Motor neuron (in vitro differentiated cells): ENCODE measurements around the gene ZNF333. TPM values are rescaled to one million over a fixed set of nuclear protein-coding genes. Genes with fewer than 3 reads are reported as not detected.
"Not testable (repeated sequence)": the region's sequence is repeated elsewhere in the genome, so short reads cannot be mapped to it uniquely, and the experiment has no call there.

Experiments used
- ATAC-seq, 8 experiments: fragments of 200-7000 bp; cut with Tn5 transposase; replicated peaks in 6 of 8; 2 replicates each; pipeline ENCODE4 v1.8.0; 2021; ENCODE audit warnings: mild to moderate bottlenecking in 8 of 8, moderate library complexity in 8 of 8
- H3K27ac ChIP-seq, 2 donors: fragments of 250-450 bp; sonication (Bioruptor Pico); 2 replicates each; pipeline ENCODE4 v1.9.0; 2021; ENCODE audit warnings: antibody characterized with exemption in 2 of 2, mild to moderate bottlenecking in 2 of 2, moderate library complexity in 1 of 2
- H3K4me1 ChIP-seq, 2 donors: fragments of 250-450 bp; sonication (Bioruptor Pico); replicated peaks in 1 of 2; 2 replicates each; pipeline ENCODE4 v1.6.1; 2021; ENCODE audit warnings: antibody characterized with exemption in 2 of 2, mild to moderate bottlenecking in 2 of 2, moderate library complexity in 1 of 2
- H3K4me3 ChIP-seq, 5 donors: fragments of 250-450 bp; sonication (Bioruptor Pico); 2 replicates each; pipeline ENCODE4 v1.9.0; 2021; ENCODE audit warnings: antibody characterized with exemption in 5 of 5, mild to moderate bottlenecking in 5 of 5, moderate library complexity in 4 of 5
- WGBS, 10 experiments: fragments of 450-650 bp; shearing (Covaris generic); methylation state at CpG; one replicate each; pipeline ENCODE4 v1.0.0; 2022; 5-methylcytosine and 5-hydroxymethylcytosine counted together
- in situ Hi-C, 9 experiments: fragments of 400-800 bp; cut with MboI; loops; one replicate each; pipeline ENCODE4 v1.15.0; 2021; ENCODE audit warnings: low sequenced_read_pairs in 9 of 9, low pct_unique_long_range_greater_than_20kb in 2 of 9; ENCODE audit not compliant: unreplicated experiment in 9 of 9
- total RNA-seq, 8 experiments: library from RNA; unstranded; fragments of 300-600 nt; gene quantifications; 2 replicates each; pipeline versions ENCODE4 v1.2.3 to v1.2.4, GENCODE V29; 2022

Gene ZNF333
- total RNA-seq, 8 experiments from 2014 or later: 9.5 to 27.8 (median 19.8) TPM

DNA sequence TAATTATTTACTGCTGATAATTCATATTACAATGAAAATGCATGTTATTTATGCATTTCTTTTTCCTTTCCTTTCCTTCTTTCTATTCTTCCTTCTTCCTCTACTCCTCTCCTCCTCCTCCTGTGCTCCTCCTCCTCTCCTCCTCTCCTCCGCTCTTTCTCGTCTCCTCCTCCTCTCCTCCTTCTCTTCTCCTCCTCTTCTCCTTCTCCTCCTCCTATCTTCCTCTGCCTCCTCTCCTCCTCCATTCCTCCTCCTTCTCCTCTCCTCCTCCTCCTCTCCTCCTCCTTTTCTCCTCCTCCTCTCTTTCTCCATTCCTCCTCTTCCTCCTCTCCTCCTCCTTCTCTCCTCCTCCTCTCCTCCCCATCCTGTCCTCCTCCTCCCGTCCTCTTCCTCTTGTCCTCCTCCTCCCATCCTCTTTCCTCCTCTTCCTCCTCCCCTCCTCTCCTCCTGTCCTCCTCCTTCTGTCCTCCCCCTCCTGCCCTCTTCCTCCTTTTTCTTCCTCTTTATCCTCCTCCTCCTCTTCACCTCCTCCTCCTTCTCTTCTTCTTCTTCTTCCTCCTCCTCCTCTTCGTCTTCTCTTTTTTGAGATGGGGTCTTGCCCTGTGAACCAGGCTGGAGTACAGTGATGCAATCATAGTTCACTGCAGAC lies 73.8 kb downstream of the ZNF333 start:
- Histone ChIP-seq H3K27ac (no peak overlapping the region), H3K4me1 (no peaks in the 10 kb centered on the region), H3K4me3 (no peak overlapping the region)
- in situ Hi-C loops: no loop called here
- 22 to 100% (median 45%) methylated on average over 1 to 3 of the region's 4 CpGs; no CpG with 5 or more reads in 6 of the 10 experiments for WGBS, 10 experiments
- ATAC-seq: no peak

DNA sequence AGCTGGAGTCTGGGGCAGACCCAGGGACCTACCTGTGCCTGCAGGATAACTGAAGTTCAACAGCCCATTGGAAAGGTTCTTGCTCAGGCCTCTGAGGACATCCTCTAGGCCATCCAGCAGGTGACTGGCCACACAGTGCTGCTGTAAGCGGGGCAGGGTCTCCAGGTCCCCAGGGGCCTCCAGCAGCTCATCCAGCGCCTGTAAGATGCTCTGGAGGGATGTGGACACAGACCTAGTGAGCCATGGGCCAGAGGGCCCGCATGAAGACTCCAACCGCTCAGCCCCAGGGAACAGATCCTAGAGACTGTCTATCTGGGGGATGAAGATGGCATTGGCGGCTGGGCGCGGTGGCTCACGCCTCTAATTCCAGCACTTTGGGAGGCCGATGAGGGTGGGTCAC lies 74.6 kb downstream of the ZNF333 start:
- H3K4me1 ChIP-seq: no peaks in the 10 kb centered on the region
- no peak for ATAC-seq
- in situ Hi-C loops: no loop called here
- H3K27ac ChIP-seq: no peak overlapping the region
- no peak overlapping the region for H3K4me3 ChIP-seq
- 20 to 80% (median 58%) methylated on average over 1 to 2 of the region's 9 CpGs; no CpG with 5 or more reads in 6 of the 10 experiments for WGBS, 10 experiments

DNA sequence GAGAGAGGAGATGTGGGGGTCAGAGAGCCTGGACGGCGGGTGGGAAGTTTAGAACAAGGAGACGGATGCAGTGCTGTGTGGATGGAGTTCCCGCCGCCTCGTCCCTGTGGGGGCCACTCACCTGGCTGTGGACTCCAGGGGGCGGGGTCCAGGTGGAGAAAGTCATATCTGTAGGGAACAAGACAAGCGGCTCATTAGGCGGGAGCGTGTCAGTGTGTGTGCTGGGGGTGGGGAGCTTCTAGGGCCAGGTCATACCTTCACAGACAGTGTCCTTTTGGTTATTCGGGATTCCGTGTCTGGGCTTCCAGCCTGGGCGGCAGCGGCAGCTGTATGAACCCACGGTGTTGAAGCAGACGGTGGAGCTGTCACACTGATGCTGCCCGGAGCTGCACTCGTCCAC lies 75.6 kb downstream of the ZNF333 start:
- ATAC-seq, in situ Hi-C loops, H3K4me1 ChIP-seq, H3K4me3 ChIP-seq, H3K27ac ChIP-seq: not testable (repeated sequence)
- no CpG with 5 or more reads among the region's 18 CpGs for WGBS, 10 experiments

DNA sequence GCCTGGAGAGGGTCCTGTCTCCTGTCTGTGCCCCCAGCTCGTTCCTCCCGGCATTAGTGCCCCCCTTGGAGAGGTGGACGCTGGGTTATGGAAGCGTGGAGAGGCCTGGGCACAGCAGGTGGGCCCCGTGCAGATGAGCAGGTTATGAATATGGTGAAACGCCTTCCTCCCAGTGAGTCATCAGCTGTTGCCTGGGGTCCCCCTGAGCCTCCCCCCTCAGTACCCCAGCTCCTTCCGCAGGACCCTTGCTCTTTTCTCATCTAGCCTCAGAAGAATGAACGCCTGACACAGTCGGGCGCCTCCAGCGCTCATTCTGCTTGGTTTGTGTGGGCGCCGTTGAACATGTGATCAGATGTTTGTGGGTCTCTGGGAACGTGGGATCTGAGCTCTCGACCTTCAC lies 76.0 kb downstream of the ZNF333 start:
- H3K4me3 ChIP-seq, H3K27ac ChIP-seq, H3K4me1 ChIP-seq, ATAC-seq, in situ Hi-C loops: not testable (repeated sequence)
- no CpG with 5 or more reads among the region's 15 CpGs for WGBS, 10 experiments

DNA sequence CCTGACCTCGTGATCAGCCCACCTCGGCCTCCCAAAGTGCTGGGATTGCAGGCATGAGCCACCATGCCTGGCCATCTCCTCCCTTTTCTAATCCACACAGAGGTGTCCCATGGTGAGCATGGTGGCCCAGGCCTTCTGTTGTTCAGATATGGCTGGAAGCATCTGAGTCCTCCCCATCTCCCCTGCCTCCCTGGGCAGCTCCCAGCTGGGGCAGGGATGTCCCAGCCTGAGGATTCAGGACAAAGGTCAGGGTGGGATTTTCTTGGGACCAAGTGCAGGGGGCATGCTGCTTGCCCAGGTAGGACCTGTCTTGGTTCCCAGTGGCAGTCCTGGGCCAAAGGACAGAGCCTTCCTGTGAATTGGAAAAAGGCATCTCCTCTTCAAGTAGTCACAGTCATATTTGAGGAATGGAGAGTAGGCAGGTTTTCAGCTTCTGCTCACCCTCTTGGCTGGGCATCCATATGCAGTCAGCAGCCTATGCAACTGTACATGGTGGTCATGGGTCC lies 77.7 kb downstream of the ZNF333 start:
- WGBS, 10 experiments: 0 to 53% (median 20%) methylated on average over 2 of the region's 2 CpGs; no CpG with 5 or more reads in 7 of the 10 experiments
- Histone ChIP-seq H3K4me1 (no peaks in the 10 kb centered on the region), H3K27ac (no peak overlapping the region), H3K4me3 (no peak overlapping the region)
- in situ Hi-C loops: no loop called here
- ATAC-seq: no peak

DNA sequence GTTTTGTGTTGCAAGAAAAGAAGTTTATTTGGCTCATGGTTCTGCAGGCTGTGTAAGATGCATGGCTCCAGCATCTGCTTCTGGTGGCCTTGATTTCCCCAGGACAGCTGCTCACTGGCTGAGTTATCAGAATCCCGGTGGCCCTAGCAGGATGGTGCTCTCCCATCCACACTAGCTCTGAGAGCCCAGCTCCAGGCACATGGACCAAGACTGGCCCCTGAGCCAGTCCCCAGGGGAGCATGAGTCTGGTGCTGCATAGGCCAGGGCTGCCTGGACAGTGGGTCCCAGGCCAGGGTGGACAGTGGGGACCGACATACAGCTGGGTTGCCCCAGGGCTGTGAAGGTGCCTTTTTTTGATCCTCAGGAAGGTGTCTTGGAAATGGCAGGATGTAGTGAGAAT lies 78.2 kb downstream of the ZNF333 start:
- WGBS, 10 experiments: 0% methylated on average over 1 of the region's 2 CpGs; no CpG with 5 or more reads in 9 of the 10 experiments
- Histone ChIP-seq H3K4me1 (no peaks in the 10 kb centered on the region), H3K4me3 (no peak overlapping the region), H3K27ac (no peak overlapping the region)
- in situ Hi-C loops: no loop called here
- ATAC-seq: no peak

DNA sequence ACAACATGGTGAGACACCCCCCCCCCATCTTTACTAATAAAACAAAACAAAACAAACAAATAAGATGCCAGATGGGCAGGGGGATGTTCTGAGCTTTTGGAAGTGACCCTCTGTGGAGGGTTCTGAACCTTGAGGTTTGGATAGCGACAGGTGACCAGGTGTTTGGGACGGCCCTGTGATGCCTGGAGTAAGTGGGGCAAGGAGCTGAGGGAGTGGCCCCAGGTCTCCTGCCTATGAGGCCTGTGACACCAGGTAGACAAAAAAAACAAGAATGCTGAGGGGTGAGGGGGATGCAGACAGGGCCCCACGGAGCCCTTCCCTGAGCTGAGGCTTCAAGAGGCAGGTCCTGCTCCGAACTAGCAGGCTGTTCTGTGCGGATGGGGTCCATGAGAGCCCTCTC lies 79.4 kb downstream of the ZNF333 start:
- Histone ChIP-seq H3K27ac (no peak overlapping the region), H3K4me3 (no peak overlapping the region), H3K4me1 (no peaks in the 10 kb centered on the region)
- no peak for ATAC-seq
- in situ Hi-C loops: no loop called here
- WGBS, 10 experiments: 40 to 83% (median 65%) methylated on average over 2 to 5 of the region's 5 CpGs; no CpG with 5 or more reads in 4 of the 10 experiments

DNA sequence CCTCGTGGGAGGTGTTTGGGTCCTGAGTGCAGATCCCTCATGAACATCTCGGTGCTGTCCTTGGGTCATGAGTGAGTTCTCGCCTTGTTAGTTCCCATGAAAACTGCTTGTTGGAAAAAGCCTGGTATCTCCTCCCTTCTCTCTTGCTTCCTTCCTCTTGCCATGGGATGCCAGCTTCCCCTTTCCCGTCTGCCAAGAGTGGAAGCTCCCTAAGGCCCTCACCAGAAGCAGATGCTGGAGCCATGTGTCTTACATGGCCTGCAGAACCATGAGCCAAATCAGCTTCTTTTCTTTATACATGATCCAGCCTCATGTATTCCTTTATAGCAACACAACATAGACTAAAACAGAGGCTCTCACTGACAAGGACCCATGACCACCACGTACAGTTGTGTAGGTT lies 80.3 kb downstream of the ZNF333 start:
- H3K4me1 ChIP-seq: no peaks in the 10 kb centered on the region
- in situ Hi-C loops: no loop called here
- H3K27ac ChIP-seq: no peak overlapping the region
- ATAC-seq: no peak
- no peak overlapping the region for H3K4me3 ChIP-seq
- WGBS, 10 experiments: 43 to 89% (median 73%) methylated on average over 1 to 4 of the region's 5 CpGs; no CpG with 5 or more reads in 1 of the 10 experiments

DNA sequence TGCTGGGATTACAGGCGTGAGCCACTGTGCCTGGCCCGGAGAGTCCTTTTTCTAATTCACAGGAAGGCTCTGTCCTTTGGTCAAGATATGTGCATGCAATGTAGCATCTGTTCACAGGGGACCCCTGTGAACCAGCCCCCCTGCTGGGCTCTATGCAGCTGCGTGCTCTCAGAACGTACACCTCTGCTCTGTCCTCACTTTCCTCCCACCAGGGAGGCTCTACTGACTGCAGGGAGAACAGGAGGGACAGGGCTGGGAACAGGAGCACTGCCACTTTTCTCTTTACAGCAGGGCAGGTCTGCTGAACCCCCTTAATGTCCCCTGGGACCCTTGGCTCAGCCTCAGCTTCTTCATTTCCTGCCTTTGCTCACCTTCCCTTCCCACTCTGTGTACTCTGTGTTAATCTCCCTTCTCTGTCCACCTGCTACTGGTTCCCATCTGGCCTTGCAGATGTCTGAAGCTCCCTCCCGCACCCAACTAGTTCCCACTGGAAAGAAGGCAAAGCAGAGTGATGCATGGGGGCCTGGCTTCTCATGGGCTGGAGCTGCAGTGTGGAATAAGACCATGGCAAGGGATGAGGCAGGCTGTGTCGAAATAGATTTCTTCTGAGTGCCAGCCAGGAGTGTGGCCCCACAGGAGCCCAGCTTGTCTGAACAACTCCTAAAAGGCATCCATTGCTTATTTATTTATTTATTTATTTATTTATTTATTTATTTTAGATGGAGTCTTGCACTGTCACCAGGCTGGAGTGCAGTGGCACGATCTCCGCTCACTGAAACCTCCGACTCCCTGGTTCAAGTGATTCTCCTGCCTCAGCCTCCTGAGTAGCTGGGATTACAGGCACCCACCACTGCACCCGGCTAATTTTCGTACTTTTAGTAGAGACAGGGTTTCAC lies 81.3 kb downstream of the ZNF333 start:
- 38 to 100% (median 62%) methylated on average over 1 to 10 of the region's 11 CpGs; no CpG with 5 or more reads in 2 of the 10 experiments for WGBS, 10 experiments
- H3K4me3 ChIP-seq: no peak overlapping the region
- H3K4me1 ChIP-seq: no peaks in the 10 kb centered on the region
- peak in 1 of 8 experiments; percentile 44 for ATAC-seq
- in situ Hi-C loops: no loop called here
- no peak overlapping the region for H3K27ac ChIP-seq

DNA sequence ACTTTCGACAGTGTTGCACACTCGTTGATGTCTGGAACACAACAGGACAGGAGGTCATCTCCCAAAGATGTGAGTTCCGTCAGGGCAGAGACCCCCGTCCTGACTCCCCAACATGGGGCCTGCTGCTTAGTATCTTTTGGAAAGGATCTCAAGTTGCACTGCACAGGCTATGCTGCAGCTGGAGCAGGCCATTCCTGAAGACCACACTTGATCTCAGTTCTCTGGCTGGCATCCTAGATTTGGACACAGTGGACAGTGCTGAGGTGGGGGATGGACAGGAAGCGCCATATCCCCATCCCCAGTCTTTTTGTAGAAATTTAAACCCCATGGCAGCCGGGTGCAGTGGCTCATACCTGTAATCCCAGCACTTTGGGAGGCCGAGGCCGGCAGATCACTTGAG lies 82.6 kb downstream of the ZNF333 start:
- ATAC-seq: no peak
- H3K27ac ChIP-seq: no peak overlapping the region
- in situ Hi-C loops: no loop called here
- 0 to 87% (median 60%) methylated on average over 1 to 3 of the region's 8 CpGs; no CpG with 5 or more reads in 5 of the 10 experiments for WGBS, 10 experiments
- H3K4me3 ChIP-seq: no peak overlapping the region
- H3K4me1 ChIP-seq: no peaks in the 10 kb centered on the region

DNA sequence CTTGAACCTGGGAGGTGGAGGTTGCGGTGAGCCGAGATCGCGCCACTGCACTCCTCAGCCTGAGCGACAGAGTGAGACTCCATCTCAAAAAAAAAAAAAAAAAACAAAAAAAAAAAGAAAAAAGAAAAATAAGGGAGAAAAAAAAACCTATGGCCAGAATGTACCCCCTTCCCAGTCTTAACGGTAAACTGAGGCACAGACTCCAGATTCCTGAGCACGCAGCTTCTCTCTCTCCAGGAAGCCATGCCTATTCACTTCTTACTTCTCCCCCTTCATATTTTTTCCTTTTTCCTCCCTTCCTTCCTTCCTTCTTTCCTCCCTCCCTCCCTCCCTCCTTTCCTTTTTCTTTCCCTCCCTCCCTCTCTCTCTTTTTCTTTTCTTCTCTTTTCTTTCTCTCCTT lies 83.1 kb downstream of the ZNF333 start:
- in situ Hi-C loops: no loop called here
- no peaks in the 10 kb centered on the region for H3K4me1 ChIP-seq
- no peak for ATAC-seq
- H3K4me3 ChIP-seq: no peak overlapping the region
- H3K27ac ChIP-seq: no peak overlapping the region
- WGBS, 10 experiments: 66 to 100% (median 88%) methylated on average over 2 to 7 of the region's 7 CpGs; no CpG with 5 or more reads in 3 of the 10 experiments

DNA sequence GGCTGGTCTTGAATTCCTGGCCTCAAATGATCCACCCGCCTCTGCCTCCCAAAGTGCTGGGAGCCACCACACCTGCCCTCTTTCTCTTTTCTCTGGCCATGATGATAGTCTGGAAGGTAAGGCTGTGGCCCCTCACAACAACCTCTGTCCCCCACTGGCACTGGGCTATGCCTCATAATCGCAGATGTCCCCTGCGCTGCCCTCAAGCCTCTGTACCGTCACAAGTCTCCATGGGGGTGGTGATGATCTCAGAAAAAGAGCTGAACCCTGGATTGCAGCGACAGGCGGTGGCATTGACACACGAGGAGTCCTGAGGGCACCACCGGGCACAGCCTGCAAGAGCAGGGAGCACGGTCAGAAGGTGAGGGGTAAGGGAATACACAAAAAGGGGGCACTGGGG lies 83.9 kb downstream of the ZNF333 start:
- H3K27ac ChIP-seq, H3K4me1 ChIP-seq, H3K4me3 ChIP-seq, in situ Hi-C loops, ATAC-seq: not testable (repeated sequence)
- WGBS, 10 experiments: 50 to 60% methylated on average over 1 of the region's 9 CpGs; no CpG with 5 or more reads in 8 of the 10 experiments

DNA sequence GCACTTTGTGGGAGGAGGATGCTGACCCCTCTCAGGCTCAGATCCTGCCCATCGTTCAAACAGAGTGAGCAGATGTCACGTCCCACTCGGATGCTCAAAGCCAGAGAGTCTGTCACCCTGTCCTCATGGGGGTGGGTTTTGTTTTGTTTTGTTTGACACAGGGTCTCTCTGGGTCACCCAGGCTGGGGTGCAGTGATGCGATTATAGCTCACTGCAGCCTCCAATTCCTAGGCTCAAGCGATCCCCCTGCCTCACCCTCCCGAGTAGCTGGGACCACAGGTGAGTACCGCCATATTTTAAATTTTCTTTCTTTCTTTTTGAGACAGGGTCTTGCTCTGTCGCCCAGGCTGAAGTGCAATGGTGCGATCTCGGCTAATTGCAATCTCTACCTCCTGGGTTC lies 84.5 kb downstream of the ZNF333 start:
- Histone ChIP-seq H3K27ac (no peak overlapping the region), H3K4me1 (no peaks in the 10 kb centered on the region), H3K4me3 (no peak overlapping the region)
- no peak for ATAC-seq
- 40 to 73% methylated on average over 3 to 5 of the region's 10 CpGs; no CpG with 5 or more reads in 8 of the 10 experiments for WGBS, 10 experiments
- in situ Hi-C loops: no loop called here
